Astrocyte of the spinal cord (primary cell): ENCODE data around the gene AP1G2.

ENCODE experiments used
- DNase-seq: peaks from one replicate; pipeline ENCODE4 v3.0.0; 2011; ENCODE audit warnings: low read depth, low spot score
- H3K4me3 ChIP-seq: 2 replicates; pipeline ENCODE4 v1.5.1; 2011; ENCODE audit warnings: low read depth, mild to moderate bottlenecking, low read length, moderate library complexity
- CTCF ChIP-seq: IDR thresholded peaks from 2 replicates; pipeline ENCODE4 v1.5.1; 2012; ENCODE audit warnings: low read depth, mild to moderate bottlenecking, low read length, inconsistent platforms
- in situ Hi-C: cut with HindIII; loops from 2 replicates; pipeline ENCODE4 v1.10.0; 2017; ENCODE audit warnings: low sequenced_read_pairs

Gene AP1G2

DNA sequence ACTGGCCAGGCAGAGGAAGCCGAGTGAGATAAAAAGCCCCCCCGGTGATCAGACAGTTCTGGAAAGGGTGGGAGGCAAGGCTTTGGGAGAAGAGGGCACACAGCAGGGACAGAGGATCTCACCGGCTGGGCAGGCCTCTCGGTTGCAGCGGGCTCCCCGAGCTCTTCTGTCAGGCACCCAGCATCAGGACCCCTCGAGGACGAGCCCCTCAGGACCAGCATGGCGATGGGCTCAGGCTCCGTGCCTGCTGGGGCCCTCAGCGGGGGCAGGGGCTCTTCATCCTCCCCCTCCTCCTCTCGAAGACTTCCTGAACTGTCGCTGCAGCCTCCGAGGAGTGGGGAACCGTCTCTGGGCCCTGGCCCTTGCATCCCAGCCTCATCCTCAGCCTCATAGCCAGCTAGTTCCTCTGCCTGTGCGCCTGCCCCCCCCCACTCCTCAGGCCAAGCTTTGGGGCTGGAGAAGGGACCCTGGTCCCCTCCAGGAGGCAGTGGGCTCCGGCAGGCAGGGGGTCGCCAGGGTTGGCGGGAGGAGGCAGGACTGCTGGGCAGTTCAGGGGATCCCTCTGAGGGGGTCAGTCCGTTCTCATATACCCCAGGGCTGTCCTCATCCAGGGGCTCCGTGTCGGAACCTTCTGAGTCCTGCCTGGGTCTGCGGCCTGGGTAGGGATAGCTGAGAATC is 3.4 kb upstream of the AP1G2 start:
- no peak overlapping the region for H3K4me3 ChIP-seq
- TF ChIP-seq CTCF = no peak
- in situ Hi-C loops = no loop called here
- no peak for DNase-seq

DNA sequence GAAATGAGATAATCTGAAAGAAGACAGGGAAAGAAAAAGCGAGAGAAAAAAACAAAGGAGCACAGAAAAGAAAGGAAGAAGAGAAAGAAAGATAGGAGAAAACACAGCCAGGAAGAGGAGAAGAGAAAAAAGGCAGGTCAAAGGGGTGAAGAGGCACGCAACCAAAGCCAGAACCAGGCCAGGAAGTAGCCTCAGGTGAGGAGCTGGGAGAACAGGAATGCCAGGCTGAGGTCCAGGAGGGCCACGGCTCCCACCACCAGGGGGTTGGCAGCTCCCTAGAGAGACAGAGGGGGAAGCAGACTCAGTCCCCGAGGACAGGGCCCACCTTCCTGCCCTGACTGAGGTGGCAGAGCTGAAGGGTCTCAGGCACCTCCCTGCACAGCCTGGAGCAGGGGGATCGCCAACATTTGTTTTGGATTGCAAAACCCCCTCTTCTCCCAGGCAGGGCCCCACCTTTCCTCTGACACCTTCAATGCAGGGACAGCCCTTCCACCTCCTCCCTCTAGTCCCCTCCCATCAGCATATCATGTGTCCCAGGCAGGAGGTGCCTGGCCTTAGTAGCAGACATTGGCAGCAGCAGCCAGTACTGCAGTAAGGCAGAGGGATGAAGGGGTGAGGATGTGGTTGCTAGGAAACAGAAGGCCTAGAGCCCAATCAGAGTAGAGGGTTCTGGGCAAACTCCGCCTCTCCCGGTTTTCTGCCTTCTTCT is 2.0 kb upstream of the AP1G2 start:
- H3K4me3 ChIP-seq = no peak overlapping the region
- in situ Hi-C loops = no loop called here
- no peak for DNase-seq
- TF ChIP-seq CTCF = no peak

DNA sequence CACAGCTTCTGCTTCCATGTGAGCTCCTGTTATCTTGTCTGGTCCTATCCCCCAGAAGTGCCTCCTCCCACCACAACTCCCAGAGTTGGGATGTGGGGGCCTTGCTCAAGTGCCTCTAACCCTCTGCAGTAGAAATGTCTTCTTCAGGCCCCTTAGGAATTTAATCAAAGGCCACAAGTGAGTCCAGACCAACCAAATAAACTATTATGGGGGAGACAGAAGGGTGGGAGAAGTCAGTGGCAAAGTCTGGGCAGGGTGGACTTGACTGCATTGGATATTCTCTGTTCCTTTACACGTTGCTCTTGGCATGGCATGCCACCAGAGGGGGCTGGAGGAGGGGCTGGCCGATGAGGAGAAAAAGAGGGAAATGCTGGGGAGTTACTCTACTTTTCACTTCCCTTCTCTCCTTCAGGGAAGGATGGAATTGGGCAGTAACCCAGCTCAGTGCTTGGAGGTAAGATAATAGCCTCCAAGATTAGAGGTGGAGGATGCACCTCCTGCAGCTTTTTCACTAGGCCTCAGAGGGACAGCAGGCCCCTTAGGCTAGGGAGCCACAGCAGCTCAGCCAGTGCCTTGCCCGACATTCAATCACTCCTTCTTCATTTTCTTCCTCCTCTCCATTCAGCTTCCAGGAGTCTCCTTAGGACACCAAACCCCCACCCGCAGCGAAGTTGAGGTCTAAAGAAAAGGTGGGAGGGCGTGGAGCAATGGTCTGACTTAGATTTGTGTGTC is 1.2 kb upstream of the AP1G2 start:
- no peak for DNase-seq
- TF ChIP-seq CTCF = peak; percentile 48

GRCh38 chr14:23568021-23568599 is 519 bp upstream of the AP1G2 start:
- in situ Hi-C loops = no loop called here
- no peak overlapping the region for H3K4me3 ChIP-seq
- no peak for DNase-seq
- TF ChIP-seq CTCF = no peak

More for the DNA sequence above, 1.2 kb upstream of the AP1G2 start:
- no peak overlapping the region for H3K4me3 ChIP-seq
- in situ Hi-C loops = no loop called here

DNA sequence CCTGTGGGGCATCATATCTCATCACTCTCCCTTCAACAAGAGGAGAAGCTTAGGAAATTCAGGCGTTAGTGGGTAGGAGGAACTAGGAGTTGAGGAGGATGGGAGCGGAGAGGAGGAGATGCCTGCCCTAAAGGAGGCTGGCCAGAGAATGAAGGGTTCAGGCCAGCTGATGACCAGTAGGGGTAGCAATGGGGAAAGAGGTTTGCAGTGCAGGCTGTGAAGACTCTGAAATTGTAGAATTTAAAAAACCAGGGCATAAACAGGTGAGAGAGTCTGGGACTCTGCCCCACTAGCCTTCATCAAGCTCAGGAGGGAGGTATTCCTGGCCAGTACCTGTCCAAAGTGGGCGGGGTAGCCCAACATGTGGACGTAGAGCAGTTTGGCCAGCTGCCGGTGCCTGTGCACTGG is 809 bp downstream of the AP1G2 start:
- DNase-seq = no peak
- peak; percentile 38 for TF ChIP-seq CTCF
- peak overlapping the region; percentile 60 for H3K4me3 ChIP-seq
- in situ Hi-C loops = no loop called here

GRCh38 chr14:23566112-23566777 is 1.3 kb downstream of the AP1G2 start:
- DNase-seq = no peak
- in situ Hi-C loops = no loop called here
- no peak for TF ChIP-seq CTCF
- no peak overlapping the region for H3K4me3 ChIP-seq
